Panc1 (cell line): Measurements from ENCODE around the gene EFHB.
"Not testable (repeated sequence)": the region's sequence is repeated elsewhere in the genome, so short reads cannot be mapped to it uniquely, and the experiment has no call there.

ENCODE experiments used
- POLR2AphosphoS5 ChIP-seq: IDR thresholded peaks from 2 replicates; pipeline ENCODE4 v1.6.1; 2012; ENCODE audit warnings: mild to moderate bottlenecking, low read depth, low read length, moderate library complexity
- SIN3A ChIP-seq: IDR thresholded peaks from 2 replicates; pipeline ENCODE4 v1.6.1; 2012; ENCODE audit warnings: low read depth, mild to moderate bottlenecking, low read length, moderate library complexity, borderline replicate concordance; ENCODE audit not compliant: insufficient read depth
- TF ChIP-seq, protein P1 (sequence below): fragments of 450-650 bp; IDR thresholded peaks from 2 replicates; pipeline ENCODE4 v1.5.1; 2017; ENCODE audit warnings: mild to moderate bottlenecking
- TF ChIP-seq, protein P2 (sequence below), 2 experiments: IDR thresholded peaks; 2 replicates each; pipeline ENCODE4 v1.6.1; 2011 to 2012; ENCODE audit warnings: low read depth in 2 of 2, control low read depth in 1 of 2, low read length in 1 of 2, mild to moderate bottlenecking in 1 of 2, moderate library complexity in 1 of 2; ENCODE audit not compliant: insufficient read depth in 1 of 2

DNA sequence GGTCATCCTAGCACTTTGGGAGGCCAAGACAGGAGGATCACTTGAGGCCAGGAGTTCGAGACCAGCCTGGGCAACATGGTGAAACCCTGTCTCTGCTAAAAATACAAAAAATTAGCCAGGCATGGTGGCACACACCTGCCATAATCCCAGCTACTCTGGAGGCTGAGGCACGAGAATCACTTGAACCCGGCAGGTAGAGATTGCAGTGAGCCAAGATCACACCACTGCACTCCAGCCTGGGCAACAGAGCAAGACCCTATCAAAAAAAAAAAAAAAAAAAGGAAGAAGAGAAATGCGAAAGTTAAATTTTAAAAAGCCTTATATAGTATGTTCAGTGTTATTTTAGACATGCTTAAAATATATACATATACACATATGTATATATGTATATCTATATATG is 46.9 kb downstream of the EFHB start:
- TF ChIP-seq, protein P1, sequence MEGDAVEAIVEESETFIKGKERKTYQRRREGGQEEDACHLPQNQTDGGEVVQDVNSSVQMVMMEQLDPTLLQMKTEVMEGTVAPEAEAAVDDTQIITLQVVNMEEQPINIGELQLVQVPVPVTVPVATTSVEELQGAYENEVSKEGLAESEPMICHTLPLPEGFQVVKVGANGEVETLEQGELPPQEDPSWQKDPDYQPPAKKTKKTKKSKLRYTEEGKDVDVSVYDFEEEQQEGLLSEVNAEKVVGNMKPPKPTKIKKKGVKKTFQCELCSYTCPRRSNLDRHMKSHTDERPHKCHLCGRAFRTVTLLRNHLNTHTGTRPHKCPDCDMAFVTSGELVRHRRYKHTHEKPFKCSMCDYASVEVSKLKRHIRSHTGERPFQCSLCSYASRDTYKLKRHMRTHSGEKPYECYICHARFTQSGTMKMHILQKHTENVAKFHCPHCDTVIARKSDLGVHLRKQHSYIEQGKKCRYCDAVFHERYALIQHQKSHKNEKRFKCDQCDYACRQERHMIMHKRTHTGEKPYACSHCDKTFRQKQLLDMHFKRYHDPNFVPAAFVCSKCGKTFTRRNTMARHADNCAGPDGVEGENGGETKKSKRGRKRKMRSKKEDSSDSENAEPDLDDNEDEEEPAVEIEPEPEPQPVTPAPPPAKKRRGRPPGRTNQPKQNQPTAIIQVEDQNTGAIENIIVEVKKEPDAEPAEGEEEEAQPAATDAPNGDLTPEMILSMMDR, result not testable (repeated sequence)
- TF ChIP-seq POLR2AphosphoS5, SIN3A: not testable (repeated sequence)
- TF ChIP-seq, protein P2, sequence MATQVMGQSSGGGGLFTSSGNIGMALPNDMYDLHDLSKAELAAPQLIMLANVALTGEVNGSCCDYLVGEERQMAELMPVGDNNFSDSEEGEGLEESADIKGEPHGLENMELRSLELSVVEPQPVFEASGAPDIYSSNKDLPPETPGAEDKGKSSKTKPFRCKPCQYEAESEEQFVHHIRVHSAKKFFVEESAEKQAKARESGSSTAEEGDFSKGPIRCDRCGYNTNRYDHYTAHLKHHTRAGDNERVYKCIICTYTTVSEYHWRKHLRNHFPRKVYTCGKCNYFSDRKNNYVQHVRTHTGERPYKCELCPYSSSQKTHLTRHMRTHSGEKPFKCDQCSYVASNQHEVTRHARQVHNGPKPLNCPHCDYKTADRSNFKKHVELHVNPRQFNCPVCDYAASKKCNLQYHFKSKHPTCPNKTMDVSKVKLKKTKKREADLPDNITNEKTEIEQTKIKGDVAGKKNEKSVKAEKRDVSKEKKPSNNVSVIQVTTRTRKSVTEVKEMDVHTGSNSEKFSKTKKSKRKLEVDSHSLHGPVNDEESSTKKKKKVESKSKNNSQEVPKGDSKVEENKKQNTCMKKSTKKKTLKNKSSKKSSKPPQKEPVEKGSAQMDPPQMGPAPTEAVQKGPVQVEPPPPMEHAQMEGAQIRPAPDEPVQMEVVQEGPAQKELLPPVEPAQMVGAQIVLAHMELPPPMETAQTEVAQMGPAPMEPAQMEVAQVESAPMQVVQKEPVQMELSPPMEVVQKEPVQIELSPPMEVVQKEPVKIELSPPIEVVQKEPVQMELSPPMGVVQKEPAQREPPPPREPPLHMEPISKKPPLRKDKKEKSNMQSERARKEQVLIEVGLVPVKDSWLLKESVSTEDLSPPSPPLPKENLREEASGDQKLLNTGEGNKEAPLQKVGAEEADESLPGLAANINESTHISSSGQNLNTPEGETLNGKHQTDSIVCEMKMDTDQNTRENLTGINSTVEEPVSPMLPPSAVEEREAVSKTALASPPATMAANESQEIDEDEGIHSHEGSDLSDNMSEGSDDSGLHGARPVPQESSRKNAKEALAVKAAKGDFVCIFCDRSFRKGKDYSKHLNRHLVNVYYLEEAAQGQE (IDR thresholded peaks at IDR 0.05; ENCODE audit: insufficient read depth in 1 of 2, low read depth in 2 of 2, low read length in 1 of 2), result not testable (repeated sequence)
